ENCODE data around the gene MMS22L. TPM values are rescaled to one million over a fixed set of nuclear protein-coding genes. Genes with fewer than 3 reads are reported as not detected.

MMS22L gene
- total and polyA plus RNA-seq, 4 donors: 1.5 to 27.0 (median 5.8) TPM

- 87 to 90% methylated on average over 6 of the region's 6 CpGs for WGBS, 2 donors
- H3K4me3 ChIP-seq: no peak overlapping the region
- no peak overlapping the region for H3K9ac ChIP-seq (ENCODE audit: insufficient read depth in 1 of 2, low read length in 2 of 2)
- TF ChIP-seq CTCF (IDR thresholded peaks at IDR 0.05; ENCODE audit: control extremely low read depth, extremely low read depth): no peak
- ATAC-seq (ENCODE audit: insufficient read depth, low FRiP score) (no peak), DNase-seq (no peak)
- no peaks in the 10 kb centered on the region for H3K9me3 ChIP-seq (ENCODE audit: control insufficient read depth in 4 of 4, insufficient read depth in 3 of 4, low read length in 3 of 4)
- H3K36me3 ChIP-seq (ENCODE audit: control insufficient read depth in 4 of 4, insufficient read depth in 4 of 4, low read length in 4 of 4): no peaks in the 10 kb centered on the region
- H3K27me3 ChIP-seq (ENCODE audit: control insufficient read depth in 3 of 3, insufficient read depth in 3 of 3, low read length in 2 of 3): no peaks in the 10 kb centered on the region
- peaks cover 0 to 2% (median 0%) of the 10 kb centered on the region in 5 donors for H3K4me1 ChIP-seq (ENCODE audit: control insufficient read depth in 5 of 5, insufficient read depth in 5 of 5, low read length in 5 of 5)
- no peak overlapping the region for H3K27ac ChIP-seq (ENCODE audit: low read depth in 1 of 2, low read length in 1 of 2)
These were observed 190.2 kb downstream of the MMS22L start for GRCh38 chr6:97092673-97093305.
